HepG2 (cell line): Measurements from ENCODE around the gene PPP1R3C. TPM values are rescaled to one million over a fixed set of nuclear protein-coding genes. Genes with fewer than 3 reads are reported as not detected.
A peak's percentile ranks its signal among the peaks of the same experiment; 100 is the strongest.

Source experiments
- ATF4 ChIP-seq, 2 experiments: fragments of 450-650 bp in 1 of 2; sonication (generic) in 1 of 2; formaldehyde crosslinking; IDR thresholded peaks; 2 replicates each; pipeline versions ENCODE4 v1.5.0 to v1.8.0; 2020 to 2022; ENCODE audit warnings: mild to moderate bottlenecking in 1 of 2, missing genetic modification reagents in 1 of 2
- DNMT3B ChIP-seq: conservative IDR thresholded peaks from 2 replicates; pipeline ENCODE4 v1.6.1; 2016; ENCODE audit warnings: missing biosample characterization, control low read depth
- FOXA1 ChIP-seq, 2 experiments: fragments of 450-650 bp in 1 of 2; sonication (generic) in 1 of 2; formaldehyde crosslinking in 1 of 2; IDR thresholded peaks; 2 replicates each; pipeline versions ENCODE4 v1.4.0 to v1.6.1; 2016 to 2020; ENCODE audit warnings: missing genetic modification reagents in 1 of 2
- MIXL1 ChIP-seq: IDR thresholded peaks from 2 replicates; pipeline ENCODE4 v1.6.1; 2016
- SAFB2 ChIP-seq: sonication (generic); formaldehyde crosslinking; IDR thresholded peaks from 2 replicates; pipeline ENCODE4 v1.5.1; 2020; ENCODE audit warnings: missing genetic modification reagents, low read depth, mild to moderate bottlenecking, borderline replicate concordance
- THAP8 ChIP-seq: sonication (generic); formaldehyde crosslinking; IDR thresholded peaks from 2 replicates; pipeline ENCODE4 v1.5.1; 2020; ENCODE audit warnings: missing genetic modification reagents, mild to moderate bottlenecking, borderline replicate concordance
- ZBED4 ChIP-seq: sonication (generic); formaldehyde crosslinking; IDR thresholded peaks from 2 replicates; pipeline ENCODE4 v1.4.0; 2020; ENCODE audit warnings: missing genetic modification reagents, borderline replicate concordance
- ZBTB34 ChIP-seq: sonication (generic); formaldehyde crosslinking; IDR thresholded peaks from 2 replicates; pipeline ENCODE4 v1.8.0; 2022; ENCODE audit warnings: mild to moderate bottlenecking, missing genetic modification reagents
- ZFP41 ChIP-seq: sonication (generic); formaldehyde crosslinking; IDR thresholded peaks from 2 replicates; pipeline ENCODE4 v1.4.0; 2020; ENCODE audit warnings: mild to moderate bottlenecking, missing genetic modification reagents, borderline replicate concordance
- ZKSCAN5 ChIP-seq: sonication (generic); formaldehyde crosslinking; IDR thresholded peaks from 2 replicates; pipeline ENCODE4 v1.5.1; 2020; ENCODE audit warnings: mild to moderate bottlenecking, missing genetic modification reagents
- ZMAT3 ChIP-seq: sonication (generic); formaldehyde crosslinking; conservative IDR thresholded peaks from 2 replicates; pipeline ENCODE4 v1.7.0; 2021; ENCODE audit warnings: missing genetic modification reagents
- ZNF142 ChIP-seq: sonication (generic); formaldehyde crosslinking; IDR thresholded peaks from 2 replicates; pipeline ENCODE4 v1.4.0; 2020; ENCODE audit warnings: missing genetic modification reagents
- ZNF253 ChIP-seq: sonication (generic); formaldehyde crosslinking; IDR thresholded peaks from 2 replicates; pipeline ENCODE4 v1.8.0; 2022; ENCODE audit warnings: mild to moderate bottlenecking, missing genetic modification reagents, borderline replicate concordance
- ZNF3 ChIP-seq: IDR thresholded peaks from 2 replicates; pipeline ENCODE4 v1.7.0; 2017; ENCODE audit warnings: inconsistent platforms
- polyA plus RNA-seq, 8 experiments: library from polyadenylated mRNA; depleted of rRNA in 3 of 8; stranded (reverse) in 7 of 8; unstranded in 1 of 8; fragments of >200 nt; fragmentation: Illumina TruSeq in 4 of 8; extraction: Trizol in 4 of 8; gene quantifications; 2 replicates each; pipeline versions ENCODE4 v1.2.1 to v1.2.3, GENCODE V29; 2011 to 2016; ENCODE audit warnings: low read depth in 4 of 8, missing spikeins in 1 of 8, mixed read lengths in 1 of 8; ENCODE audit not compliant: insufficient read depth in 1 of 8
- total RNA-seq, 5 experiments: library from RNA; depleted of rRNA; stranded (reverse); fragments of >200 nt; fragmentation: Illumina TruSeq; extraction: Trizol; gene quantifications; 2 replicates each; pipeline ENCODE4 v1.2.3, GENCODE V29; 2016; ENCODE audit warnings: low read depth in 1 of 5

PPP1R3C gene
- total and polyA plus RNA-seq, 2 of the 13 experiments (the other 11 are each of a cell fraction or from before 2014, with no cell fraction given) = 13.3 to 14.8 TPM

- no peak for TF ChIP-seq FOXA1 (IDR thresholded peaks at IDR 0.05)
- TF ChIP-seq FOXA1 (CRISPR knock-in tag; IDR thresholded peaks at IDR 0.05) = no peak
- peak; percentile 97; the same call in 1 of the 2 replicates for TF ChIP-seq ZMAT3
- peak; percentile 90 for TF ChIP-seq ZBED4 (CRISPR knock-in tag)
- TF ChIP-seq THAP8 (CRISPR knock-in tag) = no peak; the same call in 1 of the 2 replicates
- peak; percentile 97; the same call in 1 of the 2 replicates for TF ChIP-seq ZFP41
- TF ChIP-seq ZNF253 (CRISPR knock-in tag) = peak; percentile 98
- TF ChIP-seq DNMT3B (CRISPR knock-in tag) = no peak; the same call in 1 of the 2 replicates
- TF ChIP-seq ZKSCAN5 (CRISPR knock-in tag) = peak; percentile 46; the same call in 1 of the 2 replicates
- TF ChIP-seq SAFB2 (CRISPR knock-in tag) = peak; percentile 97; the same call in 1 of the 2 replicates
- peak; percentile 89; the same call in 1 of the 2 replicates for TF ChIP-seq ZNF142
- TF ChIP-seq MIXL1 (CRISPR knock-in tag) = peak; percentile 75; the same call in 1 of the 2 replicates
- TF ChIP-seq ZBTB34 (CRISPR knock-in tag) = peak; percentile 89
- TF ChIP-seq ZNF3 (CRISPR knock-in tag) = peak; percentile 38; the same call in 1 of the 2 replicates
- TF ChIP-seq ATF4 (CRISPR knock-in tag; IDR thresholded peaks at IDR 0.05) = peak in 1 of 2 experiments; percentile 81; a peak in 2 of 4 replicates
These were observed at the start of gene PPP1R3C (continued) for GRCh38 chr10:91632671-91633550.
